K562 (cell line): ENCODE results near the gene SPRED2. TPM values are rescaled to one million over a fixed set of nuclear protein-coding genes. Genes with fewer than 3 reads are reported as not detected.
A peak's percentile ranks its signal among the peaks of the same experiment; 100 is the strongest.

Experiments used
- ATAC-seq: fragments of 200-7000 bp; cut with Tn5 transposase; 3 replicates; pipeline ENCODE4 v1.9.1; 2020; ENCODE audit warnings: moderate library complexity
- BruUV-seq: library from RNA; stranded (reverse); fragments of 400-500 nt; replicated peaks from 2 replicates; lab custom pipeline; 2021; lab: Mats Ljungman, UMichigan
- CTCF ChIA-PET: fragments of 300-600 bp; formaldehyde crosslinking; extraction: SDS; loops from one replicate; lab custom pipeline; 2021; ENCODE audit warnings: low intra/inter-chr PET ratio; lab: Yijun Ruan, JAX
- POLR2A ChIA-PET: fragments of 300-600, 350-650 bp; sonication (Branson Sonifier 250); formaldehyde crosslinking; extraction: SDS; loops from one replicate; lab custom pipeline; 2021; ENCODE audit warnings: antibody characterized with exemption, inconsistent platforms; lab: Yijun Ruan, JAX
- DNase-seq, 4 experiments: peaks; one replicate each; pipeline versions ENCODE4 v3.0.0 to v3.0.0-alpha.2; 2011 to 2018; ENCODE audit warnings: low spot score in 3 of 4, mixed read lengths in 3 of 4; ENCODE audit errors: extremely low read depth in 1 of 4
- FAIRE-seq: peaks from 2 replicates; lab custom pipeline; 2011; peaks lifted over from hg19 to GRCh38; lab: Jason Lieb, UNC
- H2AFZ ChIP-seq: 2 replicates; pipeline ENCODE4 v1.6.0; 2011; ENCODE audit warnings: low read depth, low read length, control low read depth, inconsistent platforms
- H3K27ac ChIP-seq: fragments of 200-600 bp; 3 replicates; pipeline ENCODE4 v1.8.0; 2011; ENCODE audit warnings: low read depth, mild to moderate bottlenecking, control low read depth, inconsistent platforms, low read length, moderate library complexity, mixed read lengths; ENCODE audit errors: extremely low read depth
- H3K27me3 ChIP-seq, 2 experiments: fragments of 300-600 bp in 1 of 2; 2 replicates in 1 of 2; 3 replicates in 1 of 2; pipeline versions ENCODE4 v1.6.0 to v1.8.0; 2011; ENCODE audit warnings: inconsistent platforms in 2 of 2, low read length in 2 of 2, mild to moderate bottlenecking in 1 of 2, mixed read lengths in 1 of 2, moderate library complexity in 1 of 2; ENCODE audit not compliant: control insufficient read depth in 2 of 2, insufficient read depth in 2 of 2
- H3K36me3 ChIP-seq: fragments of 300-600 bp; 3 replicates; pipeline ENCODE4 v1.8.0; 2011; ENCODE audit warnings: mild to moderate bottlenecking, low read length, inconsistent platforms; ENCODE audit not compliant: control insufficient read depth, insufficient read depth
- H3K4me1 ChIP-seq, 2 experiments: fragments of 200-600 bp in 1 of 2; replicated peaks in 1 of 2; 2 replicates in 1 of 2; 3 replicates in 1 of 2; pipeline versions ENCODE4 v1.5.1 to v1.8.0; 2011; ENCODE audit warnings: inconsistent platforms in 2 of 2, low read length in 2 of 2, mild to moderate bottlenecking in 1 of 2, mixed read lengths in 1 of 2, moderate library complexity in 1 of 2; ENCODE audit not compliant: control insufficient read depth in 2 of 2, insufficient read depth in 2 of 2
- H3K4me2 ChIP-seq: 2 replicates; pipeline ENCODE4 v1.6.1; 2011; ENCODE audit warnings: low read length, control low read depth, inconsistent platforms, mixed read lengths; ENCODE audit not compliant: insufficient read depth
- H3K4me3 ChIP-seq: fragments of 200-600 bp; sonication (generic), shearing (Covaris generic); 2 replicates; pipeline ENCODE4 v1.5.1; 2016; ENCODE audit warnings: control low read depth, inconsistent platforms
- H3K79me2 ChIP-seq: fragments of 200-600 bp; 3 replicates; pipeline ENCODE4 v1.8.0; 2011; ENCODE audit warnings: low read length, inconsistent platforms; ENCODE audit not compliant: control insufficient read depth, insufficient read depth
- H3K9ac ChIP-seq, 2 experiments: 2 replicates each; pipeline versions ENCODE4 v1.6.0 to v1.6.1; 2011; ENCODE audit warnings: low read depth in 2 of 2, low read length in 2 of 2, control low read depth in 1 of 2, inconsistent platforms in 1 of 2, mild to moderate bottlenecking in 1 of 2, mixed read lengths in 1 of 2; ENCODE audit not compliant: insufficient read depth in 1 of 2
- H3K9me1 ChIP-seq: one replicate; pipeline ENCODE4 v1.6.0; 2011; ENCODE audit warnings: inconsistent platforms, mild to moderate bottlenecking, low read length, moderate library complexity; ENCODE audit not compliant: control insufficient read depth, insufficient read depth
- H3K9me3 ChIP-seq: replicated peaks from 2 replicates; pipeline ENCODE4 v1.5.1; 2011; ENCODE audit warnings: low read depth, low read length, inconsistent platforms; ENCODE audit not compliant: control insufficient read depth, insufficient read depth
- H4K20me1 ChIP-seq: replicated peaks from 2 replicates; pipeline ENCODE4 v1.6.1; 2011; ENCODE audit warnings: low read length, inconsistent platforms, mixed read lengths; ENCODE audit not compliant: control insufficient read depth, insufficient read depth
- DPF2 ChIP-seq: fragments of 450-650 bp; IDR thresholded peaks from 2 replicates; pipeline ENCODE4 v1.6.1; 2016
- ZNF589 ChIP-seq: fragments of 200-800 bp; sonication (Bioruptor generic); IDR thresholded peaks from 2 replicates; pipeline ENCODE4 v1.6.1; 2016; ENCODE audit warnings: low read depth, missing genetic modification characterization, missing compliant biosample characterization
- WGBS: fragments of 100-300 bp; shearing (Covaris generic); methylation state at CpG from one replicate; pipeline ENCODE4 v1.1.6; 2016; ENCODE audit warnings: low coverage, mixed read lengths; ENCODE audit not compliant: insufficient coverage; ENCODE audit errors: missing lambda C conversion rate; 5-methylcytosine and 5-hydroxymethylcytosine counted together
- in situ Hi-C: fragments of 300-500 bp; cut with MboI; formaldehyde crosslinking; loops from 4 replicates; pipeline ENCODE4 v1.15.0; 2018; ENCODE audit warnings: inconsistent platforms, mixed read lengths
- intact Hi-C: fragments of 100-400 bp; cut with micrococcal nuclease; formaldehyde crosslinking; loops from 2 replicates; pipeline ENCODE4 v1.14.2; 2022
- polyA plus RNA-seq, 8 experiments: library from polyadenylated mRNA; depleted of rRNA in 4 of 8; stranded (reverse) in 5 of 8; unstranded in 3 of 8; fragments of >200 nt; fragmentation: Nextera tagmentation in 2 of 8; fragmentation: Illumina TruSeq in 1 of 8; extraction: Ambion mirVana in 2 of 8; extraction: Trizol in 1 of 8; gene quantifications; 2 replicates each; pipeline versions ENCODE4 v1.2.1 to v1.2.3, GENCODE V29; 2011 to 2014; ENCODE audit warnings: inconsistent platforms in 1 of 8, missing spikeins in 1 of 8
- total RNA-seq, 7 experiments: library from RNA; depleted of rRNA in 6 of 7; stranded (reverse); fragments of >200 nt in 6 of 7; fragmentation: Illumina TruSeq in 2 of 7; extraction: Trizol in 2 of 7; gene quantifications; 2 replicates each; pipeline versions ENCODE4 v1.2.1 to v1.2.3, GENCODE V29; 2011 to 2021; ENCODE audit warnings: low replicate concordance in 1 of 7
- TF ChIP-seq, protein P1 (sequence below): fragments of 450-650 bp; IDR thresholded peaks from 2 replicates; pipeline ENCODE4 v1.6.1; 2016; ENCODE audit warnings: mild to moderate bottlenecking, moderate library complexity
- TF ChIP-seq, protein P2 (sequence below): fragments of 250-450 bp; sonication (Bioruptor Pico); IDR thresholded peaks from 2 replicates; pipeline ENCODE4 v1.4.0; 2020; ENCODE audit warnings: mild to moderate bottlenecking, moderate library complexity

Gene SPRED2
- total and polyA plus RNA-seq, 9 of the 15 experiments (the other 6 are each of a cell fraction or from before 2014, with no cell fraction given), result 4.6 to 50.8 (median 14.1) TPM

GRCh38 chr2:65367524-65367923 lies 64.9 kb downstream of the SPRED2 start:
- CTCF ChIA-PET, result no interaction called here
- TF ChIP-seq, protein P1, sequence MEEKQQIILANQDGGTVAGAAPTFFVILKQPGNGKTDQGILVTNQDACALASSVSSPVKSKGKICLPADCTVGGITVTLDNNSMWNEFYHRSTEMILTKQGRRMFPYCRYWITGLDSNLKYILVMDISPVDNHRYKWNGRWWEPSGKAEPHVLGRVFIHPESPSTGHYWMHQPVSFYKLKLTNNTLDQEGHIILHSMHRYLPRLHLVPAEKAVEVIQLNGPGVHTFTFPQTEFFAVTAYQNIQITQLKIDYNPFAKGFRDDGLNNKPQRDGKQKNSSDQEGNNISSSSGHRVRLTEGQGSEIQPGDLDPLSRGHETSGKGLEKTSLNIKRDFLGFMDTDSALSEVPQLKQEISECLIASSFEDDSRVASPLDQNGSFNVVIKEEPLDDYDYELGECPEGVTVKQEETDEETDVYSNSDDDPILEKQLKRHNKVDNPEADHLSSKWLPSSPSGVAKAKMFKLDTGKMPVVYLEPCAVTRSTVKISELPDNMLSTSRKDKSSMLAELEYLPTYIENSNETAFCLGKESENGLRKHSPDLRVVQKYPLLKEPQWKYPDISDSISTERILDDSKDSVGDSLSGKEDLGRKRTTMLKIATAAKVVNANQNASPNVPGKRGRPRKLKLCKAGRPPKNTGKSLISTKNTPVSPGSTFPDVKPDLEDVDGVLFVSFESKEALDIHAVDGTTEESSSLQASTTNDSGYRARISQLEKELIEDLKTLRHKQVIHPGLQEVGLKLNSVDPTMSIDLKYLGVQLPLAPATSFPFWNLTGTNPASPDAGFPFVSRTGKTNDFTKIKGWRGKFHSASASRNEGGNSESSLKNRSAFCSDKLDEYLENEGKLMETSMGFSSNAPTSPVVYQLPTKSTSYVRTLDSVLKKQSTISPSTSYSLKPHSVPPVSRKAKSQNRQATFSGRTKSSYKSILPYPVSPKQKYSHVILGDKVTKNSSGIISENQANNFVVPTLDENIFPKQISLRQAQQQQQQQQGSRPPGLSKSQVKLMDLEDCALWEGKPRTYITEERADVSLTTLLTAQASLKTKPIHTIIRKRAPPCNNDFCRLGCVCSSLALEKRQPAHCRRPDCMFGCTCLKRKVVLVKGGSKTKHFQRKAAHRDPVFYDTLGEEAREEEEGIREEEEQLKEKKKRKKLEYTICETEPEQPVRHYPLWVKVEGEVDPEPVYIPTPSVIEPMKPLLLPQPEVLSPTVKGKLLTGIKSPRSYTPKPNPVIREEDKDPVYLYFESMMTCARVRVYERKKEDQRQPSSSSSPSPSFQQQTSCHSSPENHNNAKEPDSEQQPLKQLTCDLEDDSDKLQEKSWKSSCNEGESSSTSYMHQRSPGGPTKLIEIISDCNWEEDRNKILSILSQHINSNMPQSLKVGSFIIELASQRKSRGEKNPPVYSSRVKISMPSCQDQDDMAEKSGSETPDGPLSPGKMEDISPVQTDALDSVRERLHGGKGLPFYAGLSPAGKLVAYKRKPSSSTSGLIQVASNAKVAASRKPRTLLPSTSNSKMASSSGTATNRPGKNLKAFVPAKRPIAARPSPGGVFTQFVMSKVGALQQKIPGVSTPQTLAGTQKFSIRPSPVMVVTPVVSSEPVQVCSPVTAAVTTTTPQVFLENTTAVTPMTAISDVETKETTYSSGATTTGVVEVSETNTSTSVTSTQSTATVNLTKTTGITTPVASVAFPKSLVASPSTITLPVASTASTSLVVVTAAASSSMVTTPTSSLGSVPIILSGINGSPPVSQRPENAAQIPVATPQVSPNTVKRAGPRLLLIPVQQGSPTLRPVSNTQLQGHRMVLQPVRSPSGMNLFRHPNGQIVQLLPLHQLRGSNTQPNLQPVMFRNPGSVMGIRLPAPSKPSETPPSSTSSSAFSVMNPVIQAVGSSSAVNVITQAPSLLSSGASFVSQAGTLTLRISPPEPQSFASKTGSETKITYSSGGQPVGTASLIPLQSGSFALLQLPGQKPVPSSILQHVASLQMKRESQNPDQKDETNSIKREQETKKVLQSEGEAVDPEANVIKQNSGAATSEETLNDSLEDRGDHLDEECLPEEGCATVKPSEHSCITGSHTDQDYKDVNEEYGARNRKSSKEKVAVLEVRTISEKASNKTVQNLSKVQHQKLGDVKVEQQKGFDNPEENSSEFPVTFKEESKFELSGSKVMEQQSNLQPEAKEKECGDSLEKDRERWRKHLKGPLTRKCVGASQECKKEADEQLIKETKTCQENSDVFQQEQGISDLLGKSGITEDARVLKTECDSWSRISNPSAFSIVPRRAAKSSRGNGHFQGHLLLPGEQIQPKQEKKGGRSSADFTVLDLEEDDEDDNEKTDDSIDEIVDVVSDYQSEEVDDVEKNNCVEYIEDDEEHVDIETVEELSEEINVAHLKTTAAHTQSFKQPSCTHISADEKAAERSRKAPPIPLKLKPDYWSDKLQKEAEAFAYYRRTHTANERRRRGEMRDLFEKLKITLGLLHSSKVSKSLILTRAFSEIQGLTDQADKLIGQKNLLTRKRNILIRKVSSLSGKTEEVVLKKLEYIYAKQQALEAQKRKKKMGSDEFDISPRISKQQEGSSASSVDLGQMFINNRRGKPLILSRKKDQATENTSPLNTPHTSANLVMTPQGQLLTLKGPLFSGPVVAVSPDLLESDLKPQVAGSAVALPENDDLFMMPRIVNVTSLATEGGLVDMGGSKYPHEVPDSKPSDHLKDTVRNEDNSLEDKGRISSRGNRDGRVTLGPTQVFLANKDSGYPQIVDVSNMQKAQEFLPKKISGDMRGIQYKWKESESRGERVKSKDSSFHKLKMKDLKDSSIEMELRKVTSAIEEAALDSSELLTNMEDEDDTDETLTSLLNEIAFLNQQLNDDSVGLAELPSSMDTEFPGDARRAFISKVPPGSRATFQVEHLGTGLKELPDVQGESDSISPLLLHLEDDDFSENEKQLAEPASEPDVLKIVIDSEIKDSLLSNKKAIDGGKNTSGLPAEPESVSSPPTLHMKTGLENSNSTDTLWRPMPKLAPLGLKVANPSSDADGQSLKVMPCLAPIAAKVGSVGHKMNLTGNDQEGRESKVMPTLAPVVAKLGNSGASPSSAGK, result peak; percentile 6; the same call in 1 of the 2 replicates
- TF ChIP-seq ZNF589 (CRISPR knock-in tag), result 0 out of 2 replicates have a peak, but pooled peaks have one; percentile 47
- TF ChIP-seq, protein P2, sequence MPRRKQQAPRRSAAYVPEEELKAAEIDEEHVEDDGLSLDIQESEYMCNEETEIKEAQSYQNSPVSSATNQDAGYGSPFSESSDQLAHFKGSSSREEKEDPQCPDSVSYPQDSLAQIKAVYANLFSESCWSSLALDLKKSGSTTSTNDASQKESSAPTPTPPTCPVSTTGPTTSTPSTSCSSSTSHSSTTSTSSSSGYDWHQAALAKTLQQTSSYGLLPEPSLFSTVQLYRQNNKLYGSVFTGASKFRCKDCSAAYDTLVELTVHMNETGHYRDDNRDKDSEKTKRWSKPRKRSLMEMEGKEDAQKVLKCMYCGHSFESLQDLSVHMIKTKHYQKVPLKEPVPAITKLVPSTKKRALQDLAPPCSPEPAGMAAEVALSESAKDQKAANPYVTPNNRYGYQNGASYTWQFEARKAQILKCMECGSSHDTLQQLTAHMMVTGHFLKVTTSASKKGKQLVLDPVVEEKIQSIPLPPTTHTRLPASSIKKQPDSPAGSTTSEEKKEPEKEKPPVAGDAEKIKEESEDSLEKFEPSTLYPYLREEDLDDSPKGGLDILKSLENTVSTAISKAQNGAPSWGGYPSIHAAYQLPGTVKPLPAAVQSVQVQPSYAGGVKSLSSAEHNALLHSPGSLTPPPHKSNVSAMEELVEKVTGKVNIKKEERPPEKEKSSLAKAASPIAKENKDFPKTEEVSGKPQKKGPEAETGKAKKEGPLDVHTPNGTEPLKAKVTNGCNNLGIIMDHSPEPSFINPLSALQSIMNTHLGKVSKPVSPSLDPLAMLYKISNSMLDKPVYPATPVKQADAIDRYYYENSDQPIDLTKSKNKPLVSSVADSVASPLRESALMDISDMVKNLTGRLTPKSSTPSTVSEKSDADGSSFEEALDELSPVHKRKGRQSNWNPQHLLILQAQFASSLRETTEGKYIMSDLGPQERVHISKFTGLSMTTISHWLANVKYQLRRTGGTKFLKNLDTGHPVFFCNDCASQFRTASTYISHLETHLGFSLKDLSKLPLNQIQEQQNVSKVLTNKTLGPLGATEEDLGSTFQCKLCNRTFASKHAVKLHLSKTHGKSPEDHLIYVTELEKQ (CRISPR knock-in tag), result no peak
- 0 out of 2 replicates have a peak, but pooled peaks have one; percentile 10 for TF ChIP-seq DPF2

More at GRCh38 chr2:65367524-65367923, 64.9 kb downstream of the SPRED2 start:
- H3K4me2 ChIP-seq, result no peak overlapping the region; the same call in 1 of the 2 replicates
- H3K79me2 ChIP-seq, result peaks cover 97% of the 10 kb centered on the region
- no peaks in the 10 kb centered on the region for H3K27me3 ChIP-seq
- H3K4me1 ChIP-seq, result peaks cover 8 to 67% of the 10 kb centered on the region in 2 experiments; a peak in 4 of 5 replicates
- POLR2A ChIA-PET, result interaction anchor here (0.6 to 3.8 kb wide), 7 partner anchors 8 to 22 kb away, joined by 3 to 12 read pairs (median 7); no protein-coding TSS in a partner anchor
- ATAC-seq, result peak; percentile 67
- intact Hi-C loops, result loop anchor here (2.0 to 5.0 kb wide), 2 partner anchors 15 to 90 kb away; no protein-coding TSS in a partner anchor
- no peak overlapping the region for H3K4me3 ChIP-seq
- BruUV-seq, result no TSS peak
- no peaks in the 10 kb centered on the region for H3K9me3 ChIP-seq
- peaks cover 28% of the 10 kb centered on the region for H4K20me1 ChIP-seq
- H3K27ac ChIP-seq, result peak overlapping the region; percentile 72
- peak overlapping the region in 1 of 2 experiments; percentile 10; a peak in 2 of 4 replicates for H3K9ac ChIP-seq
- H3K36me3 ChIP-seq, result peaks cover 5% of the 10 kb centered on the region; the same call in 1 of the 3 replicates
- WGBS, result 8% methylated on average over 4 of the region's 4 CpGs
- peak in 2 of 4 experiments; percentile 39 to 66 for DNase-seq
- peaks cover 3% of the 10 kb centered on the region for H3K9me1 ChIP-seq
- H2AFZ ChIP-seq, result no peak overlapping the region
- no peak for FAIRE-seq
- in situ Hi-C loops, result no loop called here
